C4-2B (cell line): ENCODE measurements around the gene BRMS1.

Experiments
- ZFX ChIP-seq: fragments of 450-650 bp; IDR thresholded peaks from 2 replicates; pipeline ENCODE4 v1.6.1; 2017
- TF ChIP-seq, protein P1 (sequence below): fragments of 450-650 bp; conservative IDR thresholded peaks from 2 replicates; pipeline ENCODE4 v1.5.1; 2017; ENCODE audit warnings: mild to moderate bottlenecking

DNA sequence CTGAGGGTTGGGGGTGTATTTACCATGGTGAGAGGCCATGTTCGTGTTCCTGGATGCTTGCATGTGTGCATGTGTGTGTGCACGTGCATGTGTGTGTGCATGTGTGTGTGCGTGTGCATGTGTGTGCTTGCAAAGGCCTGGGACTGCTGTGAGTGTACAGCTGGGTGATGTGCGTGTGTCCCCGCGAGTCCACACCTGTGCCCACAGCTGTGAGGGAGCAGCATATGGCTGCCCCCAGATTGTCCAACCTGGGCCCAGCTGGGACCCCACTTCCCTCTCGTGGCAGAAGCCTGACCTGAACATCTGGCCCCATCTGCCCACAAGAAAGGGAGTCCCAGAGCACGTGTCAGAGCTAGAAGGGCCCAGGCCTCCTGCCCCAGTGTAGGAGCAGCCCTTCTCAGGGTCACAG, 19.6 kb downstream of the BRMS1 start:
- TF ChIP-seq, protein P1, sequence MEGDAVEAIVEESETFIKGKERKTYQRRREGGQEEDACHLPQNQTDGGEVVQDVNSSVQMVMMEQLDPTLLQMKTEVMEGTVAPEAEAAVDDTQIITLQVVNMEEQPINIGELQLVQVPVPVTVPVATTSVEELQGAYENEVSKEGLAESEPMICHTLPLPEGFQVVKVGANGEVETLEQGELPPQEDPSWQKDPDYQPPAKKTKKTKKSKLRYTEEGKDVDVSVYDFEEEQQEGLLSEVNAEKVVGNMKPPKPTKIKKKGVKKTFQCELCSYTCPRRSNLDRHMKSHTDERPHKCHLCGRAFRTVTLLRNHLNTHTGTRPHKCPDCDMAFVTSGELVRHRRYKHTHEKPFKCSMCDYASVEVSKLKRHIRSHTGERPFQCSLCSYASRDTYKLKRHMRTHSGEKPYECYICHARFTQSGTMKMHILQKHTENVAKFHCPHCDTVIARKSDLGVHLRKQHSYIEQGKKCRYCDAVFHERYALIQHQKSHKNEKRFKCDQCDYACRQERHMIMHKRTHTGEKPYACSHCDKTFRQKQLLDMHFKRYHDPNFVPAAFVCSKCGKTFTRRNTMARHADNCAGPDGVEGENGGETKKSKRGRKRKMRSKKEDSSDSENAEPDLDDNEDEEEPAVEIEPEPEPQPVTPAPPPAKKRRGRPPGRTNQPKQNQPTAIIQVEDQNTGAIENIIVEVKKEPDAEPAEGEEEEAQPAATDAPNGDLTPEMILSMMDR: no peak
- no peak for TF ChIP-seq ZFX
